H1 (cell line): ENCODE data around the gene MYLK. TPM values are rescaled to one million over a fixed set of nuclear protein-coding genes. Genes with fewer than 3 reads are reported as not detected.

ENCODE experiments used
- CTCF ChIA-PET: fragments of 300-600 bp; sonication (Branson Sonifier 250); formaldehyde crosslinking; loops from one replicate; lab custom pipeline; 2021; ENCODE audit not compliant: partially characterized antibody; lab: Charles Lee
- POLR2A ChIA-PET: fragments of 300-600 bp; sonication (Branson Sonifier 250); formaldehyde crosslinking; loops from one replicate; lab custom pipeline; 2021; ENCODE audit warnings: inconsistent platforms; ENCODE audit not compliant: partially characterized antibody; lab: Charles Lee
- DNase-seq, 2 experiments: peaks; one replicate each; pipeline versions ENCODE4 v3.0.0 to v3.0.0-alpha.2; 2010 to 2022; ENCODE audit warnings: low spot score in 2 of 2, low read depth in 1 of 2, mixed read lengths in 1 of 2
- FAIRE-seq: peaks from 2 replicates; lab custom pipeline; 2011; peaks lifted over from hg19 to GRCh38; lab: Jason Lieb, UNC
- H2AFZ ChIP-seq: 2 replicates; pipeline ENCODE4 v1.8.1; 2012; ENCODE audit warnings: low read length, inconsistent platforms
- H2AK5ac ChIP-seq: 2 replicates; pipeline ENCODE4 v1.6.1; 2013; ENCODE audit warnings: low read depth, low read length
- H2BK120ac ChIP-seq: replicated peaks from 2 replicates; pipeline ENCODE3; 2013; ENCODE audit warnings: low read depth, low read length, inconsistent platforms
- H2BK12ac ChIP-seq: 2 replicates; pipeline ENCODE4 v1.6.1; 2013; ENCODE audit warnings: low read depth, low read length
- H2BK15ac ChIP-seq: 2 replicates; pipeline ENCODE4 v1.6.1; 2013; ENCODE audit warnings: low read length
- H2BK20ac ChIP-seq: 2 replicates; pipeline ENCODE4 v1.6.1; 2013; ENCODE audit warnings: low read length
- H2BK5ac ChIP-seq: 2 replicates; pipeline ENCODE4 v1.6.1; 2013; ENCODE audit warnings: low read depth, low read length
- H3K14ac ChIP-seq: 2 replicates; pipeline ENCODE4 v1.6.1; 2013; ENCODE audit warnings: inconsistent platforms; ENCODE audit not compliant: insufficient read length
- H3K18ac ChIP-seq: 2 replicates; pipeline ENCODE4 v1.6.1; 2013; ENCODE audit warnings: low read length; ENCODE audit errors: extremely low read depth
- H3K23ac ChIP-seq: 2 replicates; pipeline ENCODE4 v1.6.1; 2013; ENCODE audit warnings: inconsistent platforms; ENCODE audit not compliant: insufficient read length
- H3K23me2 ChIP-seq: 2 replicates; pipeline ENCODE4 v1.6.1; 2013; ENCODE audit warnings: low read depth, low read length
- H3K27ac ChIP-seq: 2 replicates; pipeline ENCODE4 v1.6.1; 2011; ENCODE audit warnings: low read depth, low read length, inconsistent platforms
- H3K27me3 ChIP-seq, 4 experiments: replicated peaks in 1 of 4; 1 replicate in 1 of 4; 2 replicates in 3 of 4; pipeline versions ENCODE4 v1.6.1 to v1.8.1; 2011 to 2013; ENCODE audit warnings: low read length in 3 of 4, mild to moderate bottlenecking in 3 of 4, inconsistent platforms in 2 of 4, mixed read lengths in 2 of 4, moderate library complexity in 1 of 4; ENCODE audit not compliant: control insufficient read depth in 3 of 4, insufficient read depth in 3 of 4; ENCODE audit errors: extremely low read depth in 1 of 4
- H3K36me3 ChIP-seq, 4 experiments: 2 replicates each; pipeline versions ENCODE4 v1.6.1 to v1.8.1; 2011 to 2013; ENCODE audit warnings: mild to moderate bottlenecking in 4 of 4, low read length in 3 of 4, moderate library complexity in 2 of 4, control low read depth in 1 of 4, inconsistent platforms in 1 of 4; ENCODE audit not compliant: insufficient read depth in 4 of 4, control insufficient read depth in 2 of 4
- H3K4ac ChIP-seq: replicated peaks from 2 replicates; pipeline ENCODE3; 2013; ENCODE audit warnings: low read length, low read depth, mixed read lengths, inconsistent platforms; ENCODE audit not compliant: insufficient read length
- H3K4me1 ChIP-seq, 4 experiments: replicated peaks in 1 of 4; 1 replicate in 1 of 4; 2 replicates in 3 of 4; pipeline versions ENCODE4 v1.6.1 to v1.8.1; 2011 to 2013; ENCODE audit warnings: low read length in 3 of 4, inconsistent platforms in 2 of 4, mixed read lengths in 1 of 4; ENCODE audit not compliant: insufficient read depth in 4 of 4, control insufficient read depth in 3 of 4
- H3K4me2 ChIP-seq, 2 experiments: 2 replicates each; pipeline versions ENCODE4 v1.6.1 to v1.8.1; 2011 to 2013; ENCODE audit warnings: low read depth in 2 of 2, low read length in 2 of 2, control low read depth in 1 of 2, inconsistent platforms in 1 of 2, mild to moderate bottlenecking in 1 of 2; ENCODE audit not compliant: insufficient read depth in 1 of 2
- H3K4me3 ChIP-seq, 4 experiments: fragments of 200-600, 300-600 bp in 1 of 4; sonication (generic), shearing (Covaris generic), sonication (Bioruptor Twin) in 1 of 4; 2 replicates each; pipeline versions ENCODE4 v1.5.1 to v1.8.1; 2011 to 2016; ENCODE audit warnings: low read length in 4 of 4, low read depth in 3 of 4, control low read depth in 2 of 4, inconsistent platforms in 2 of 4, mild to moderate bottlenecking in 2 of 4, mixed read lengths in 1 of 4, moderate library complexity in 1 of 4; ENCODE audit not compliant: insufficient read depth in 2 of 4; ENCODE audit errors: extremely low read depth in 1 of 4
- H3K56ac ChIP-seq: replicated peaks from 2 replicates; pipeline ENCODE3; 2013; ENCODE audit warnings: low read depth, mild to moderate bottlenecking, mixed read lengths, low read length, inconsistent platforms; ENCODE audit not compliant: insufficient read length
- H3K79me1 ChIP-seq: 2 replicates; pipeline ENCODE4 v1.6.1; 2013; ENCODE audit warnings: low read depth, low read length, control low read depth
- H3K79me2 ChIP-seq, 2 experiments: 2 replicates each; pipeline versions ENCODE4 v1.6.1 to v1.8.1; 2012 to 2013; ENCODE audit warnings: low read length in 2 of 2, mild to moderate bottlenecking in 2 of 2, inconsistent platforms in 1 of 2; ENCODE audit not compliant: insufficient read depth in 2 of 2, control insufficient read depth in 1 of 2
- H3K9ac ChIP-seq, 4 experiments: replicated peaks in 1 of 4; 1 replicate in 1 of 4; 2 replicates in 3 of 4; pipeline versions ENCODE4 v1.6.1 to v1.8.1; 2011 to 2013; ENCODE audit warnings: low read depth in 3 of 4, low read length in 3 of 4, control low read depth in 2 of 4, mild to moderate bottlenecking in 2 of 4, moderate library complexity in 2 of 4, inconsistent platforms in 1 of 4; ENCODE audit errors: extremely low read depth in 1 of 4
- H3K9me3 ChIP-seq, 2 experiments: 2 replicates each; pipeline versions ENCODE4 v1.6.1 to v1.8.1; 2012 to 2013; ENCODE audit warnings: mild to moderate bottlenecking in 2 of 2, moderate library complexity in 2 of 2, control low read depth in 1 of 2, inconsistent platforms in 1 of 2, low read depth in 1 of 2, low read length in 1 of 2, mixed read lengths in 1 of 2; ENCODE audit not compliant: insufficient read depth in 2 of 2
- H4K20me1 ChIP-seq, 2 experiments: replicated peaks in 1 of 2; 2 replicates each; pipeline versions ENCODE3 to v1.8.1; 2011 to 2013; ENCODE audit warnings: inconsistent platforms in 2 of 2, low read length in 2 of 2, mild to moderate bottlenecking in 1 of 2; ENCODE audit not compliant: insufficient read depth in 2 of 2, control insufficient read depth in 1 of 2
- H4K5ac ChIP-seq: 2 replicates; pipeline ENCODE4 v1.6.1; 2013; ENCODE audit warnings: low read length, low read depth, mixed read lengths, inconsistent platforms; ENCODE audit not compliant: insufficient read length
- H4K8ac ChIP-seq: 2 replicates; pipeline ENCODE4 v1.8.0; 2013; ENCODE audit warnings: mild to moderate bottlenecking, moderate library complexity, low read length, inconsistent platforms; ENCODE audit not compliant: insufficient read depth; ENCODE audit errors: extremely low read depth
- H4K91ac ChIP-seq: replicated peaks from 2 replicates; pipeline ENCODE3; 2013; ENCODE audit warnings: low read length, mixed read lengths, inconsistent platforms; ENCODE audit not compliant: insufficient read length
- CBX5 ChIP-seq: fragments of 300-800, 300-1000 bp; sonication (generic); IDR thresholded peaks from 2 replicates; pipeline ENCODE4 v1.7.1; 2016; ENCODE audit warnings: antibody characterized with exemption, low read length, low read depth
- HDAC6 ChIP-seq: IDR thresholded peaks from one replicate; pipeline ENCODE4 v1.7.1; 2012; ENCODE audit warnings: low read depth, mild to moderate bottlenecking, inconsistent platforms, low read length, moderate library complexity
- NANOG ChIP-seq: IDR thresholded peaks from 2 replicates; pipeline ENCODE4 v1.6.1; 2011; ENCODE audit warnings: low read length, low read depth, mild to moderate bottlenecking, inconsistent platforms; ENCODE audit not compliant: insufficient read depth, poor library complexity, severe bottlenecking
- SRF ChIP-seq: IDR thresholded peaks from 2 replicates; pipeline ENCODE4 v1.6.1; 2011; ENCODE audit warnings: mild to moderate bottlenecking, low read depth, low read length, moderate library complexity
- TBP ChIP-seq: IDR thresholded peaks from 2 replicates; pipeline ENCODE4 v1.6.1; 2011; ENCODE audit warnings: low read depth, low read length, improper control_type of control experiment
- TEAD4 ChIP-seq: IDR thresholded peaks from 2 replicates; pipeline ENCODE4 v1.6.1; 2012; ENCODE audit warnings: low read depth, low read length, inconsistent platforms, mixed read lengths
- WGBS, 2 experiments: shearing (Covaris generic) in 1 of 2; methylation state at CpG; one replicate each; pipeline versions ENCODE4 v1.1.6 to v1.1.7; 2013 to 2015; ENCODE audit warnings: low lambda C conversion rate in 2 of 2, mixed read lengths in 2 of 2, inconsistent platforms in 1 of 2, low coverage in 1 of 2, missing lambda C conversion rate in 1 of 2; ENCODE audit not compliant: insufficient replicate concordance in 2 of 2, insufficient coverage in 1 of 2, insufficient read length in 1 of 2; ENCODE audit errors: extremely low coverage in 1 of 2, missing lambda C conversion rate in 1 of 2; 5-methylcytosine and 5-hydroxymethylcytosine counted together
- polyA plus RNA-seq, 7 experiments: library from polyadenylated mRNA; depleted of rRNA in 3 of 7; stranded (reverse) in 5 of 7; unstranded in 2 of 7; fragments of >200 nt in 5 of 7; fragments of 200-250 nt in 2 of 7; gene quantifications; 1 replicate in 5 of 7; 2 replicates in 1 of 7; 4 replicates in 1 of 7; pipeline versions ENCODE4 v1.2.1 to v1.2.3, GENCODE V29; 2011 to 2013; ENCODE audit warnings: missing spikeins in 2 of 7, mixed read lengths in 2 of 7
- total RNA-seq: library from RNA; stranded (reverse); fragmentation: NEBNext Ultra II Directional; extraction: Animal tissue kit (Norgen Biotek cat#: 25700); gene quantifications from 2 replicates; pipeline ENCODE4 v1.2.1, GENCODE V29; 2021

The MYLK gene
- total and polyA plus RNA-seq, 2 of the 8 experiments (the other 6 are each of a cell fraction or from before 2014, with no cell fraction given) = 11.6 to 21.3 TPM

DNA sequence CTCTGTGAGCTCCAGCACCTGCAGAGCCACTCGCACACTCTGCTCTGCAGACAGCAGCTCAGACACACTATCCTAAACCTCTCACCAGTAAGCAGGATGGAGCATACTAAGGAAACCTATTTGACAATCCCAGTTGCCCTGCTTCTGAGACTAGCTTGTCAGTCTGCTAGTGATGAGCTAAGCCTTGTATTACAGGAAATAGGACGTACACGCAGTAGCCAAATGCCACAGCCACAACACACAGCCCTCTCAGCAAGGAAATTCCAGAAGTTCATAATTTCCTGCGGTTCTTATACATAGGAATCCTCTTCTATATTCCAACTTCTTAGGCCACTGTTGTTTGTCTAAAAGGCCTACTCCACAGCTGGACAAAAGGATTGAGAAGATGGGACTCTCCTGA, 74.5 kb downstream of the MYLK start:
- no peaks in the 10 kb centered on the region for H3K36me3 ChIP-seq
- CTCF ChIA-PET = interaction anchor here (0.6 to 1.5 kb wide), 2 partner anchors 9 to 94 kb away, joined by 3 to 4 read pairs; no protein-coding TSS in a partner anchor
- POLR2A ChIA-PET = no interaction called here

More for the DNA sequence above, 74.5 kb downstream of the MYLK start:
- H3K23ac ChIP-seq = no peak overlapping the region
- no peak overlapping the region for H3K14ac ChIP-seq
- H2BK120ac ChIP-seq = no peak overlapping the region
- H3K27me3 ChIP-seq = no peaks in the 10 kb centered on the region
- no peak overlapping the region for H3K9ac ChIP-seq
- no peak overlapping the region for H4K91ac ChIP-seq
- H3K79me1 ChIP-seq = no peaks in the 10 kb centered on the region
- DNase-seq (no peak), FAIRE-seq (no peak)
- no peak overlapping the region for H2AFZ ChIP-seq
- no peak overlapping the region for H3K4ac ChIP-seq
- no peak overlapping the region for H2BK15ac ChIP-seq
- H3K56ac ChIP-seq = no peak overlapping the region
- no peak overlapping the region for H2BK20ac ChIP-seq
- no peak overlapping the region for H2BK5ac ChIP-seq
- H3K27ac ChIP-seq = no peak overlapping the region
- H4K20me1 ChIP-seq = no peaks in the 10 kb centered on the region
- no peaks in the 10 kb centered on the region for H3K79me2 ChIP-seq
- H3K9me3 ChIP-seq = no peaks in the 10 kb centered on the region
- no peak overlapping the region for H3K4me3 ChIP-seq
- no peak overlapping the region for H2BK12ac ChIP-seq
- no peak overlapping the region for H3K18ac ChIP-seq
- no peak overlapping the region for H4K8ac ChIP-seq
- no peak for TF ChIP-seq NANOG
- TF ChIP-seq SRF = no peak
- TF ChIP-seq TEAD4 = no peak
- TF ChIP-seq HDAC6 = no peak
- no peak for TF ChIP-seq CBX5
- TF ChIP-seq TBP = no peak
- 96% methylated on average over 4 of the region's 4 CpGs; no CpG with 5 or more reads in 1 of the 2 experiments for WGBS, 2 experiments
- H3K23me2 ChIP-seq = no peaks in the 10 kb centered on the region
- H3K4me2 ChIP-seq = no peak overlapping the region
- no peak overlapping the region for H4K5ac ChIP-seq
- no peak overlapping the region for H2AK5ac ChIP-seq
- no peaks in the 10 kb centered on the region; a peak in 2 of 7 replicates for H3K4me1 ChIP-seq
